ENCODE results near the gene LUZP2. TPM values are rescaled to one million over a fixed set of nuclear protein-coding genes. Genes with fewer than 3 reads are reported as not detected.

LUZP2 gene
- total RNA-seq, 1 experiment from 2014 or later: 3.8 TPM

DNA sequence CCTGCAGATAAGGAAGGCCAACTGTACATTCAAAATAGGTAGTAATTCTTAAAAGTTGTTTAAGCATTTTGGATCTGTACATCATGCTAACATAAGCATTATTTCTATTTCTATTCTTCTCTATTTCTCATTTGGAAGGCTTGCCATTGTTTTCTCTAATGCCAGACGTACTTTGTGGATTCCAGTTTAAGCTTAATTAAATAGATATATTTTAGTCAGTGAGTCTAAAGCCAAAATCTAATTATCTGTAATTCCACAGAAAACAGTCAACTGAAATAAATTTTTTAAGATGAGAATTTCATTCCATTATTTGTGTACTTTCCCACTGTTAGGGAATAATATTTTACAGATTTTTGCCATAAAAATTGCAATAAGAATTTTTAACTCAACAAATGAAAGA lies 123.0 kb downstream of the LUZP2 start:
- no peaks in the 10 kb centered on the region for H3K36me3 Mint-ChIP-seq
- H3K4me1 Mint-ChIP-seq: peaks cover 10% of the 10 kb centered on the region
- no peaks in the 10 kb centered on the region for H3K9me3 Mint-ChIP-seq
- no peak overlapping the region for H3K27ac Mint-ChIP-seq
- no peaks in the 10 kb centered on the region for H3K27me3 Mint-ChIP-seq (ENCODE audit: low read depth)
- ATAC-seq (no peak), DNase-seq (ENCODE audit: low spot score) (no peak)
- POLR2A ChIA-PET: no interaction called here
- CTCF ChIA-PET: no interaction called here
- TF ChIP-seq, protein P1, sequence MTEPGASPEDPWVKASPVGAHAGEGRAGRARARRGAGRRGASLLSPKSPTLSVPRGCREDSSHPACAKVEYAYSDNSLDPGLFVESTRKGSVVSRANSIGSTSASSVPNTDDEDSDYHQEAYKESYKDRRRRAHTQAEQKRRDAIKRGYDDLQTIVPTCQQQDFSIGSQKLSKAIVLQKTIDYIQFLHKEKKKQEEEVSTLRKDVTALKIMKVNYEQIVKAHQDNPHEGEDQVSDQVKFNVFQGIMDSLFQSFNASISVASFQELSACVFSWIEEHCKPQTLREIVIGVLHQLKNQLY (CRISPR knock-in tag; IDR thresholded peaks at IDR 0.05): no peak
- TF ChIP-seq IRF2 (CRISPR knock-in tag; IDR thresholded peaks at IDR 0.05; ENCODE audit: borderline replicate concordance, low read depth) (no peak), JAZF1 (CRISPR knock-in tag; IDR thresholded peaks at IDR 0.05) (no peak), ZNF232 (CRISPR knock-in tag; IDR thresholded peaks at IDR 0.05) (no peak), RORB (CRISPR knock-in tag; IDR thresholded peaks at IDR 0.05) (no peak), FOXJ3 (CRISPR knock-in tag; IDR thresholded peaks at IDR 0.05; ENCODE audit: borderline replicate concordance) (no peak), MXD4 (CRISPR knock-in tag; IDR thresholded peaks at IDR 0.05; ENCODE audit: borderline replicate concordance) (no peak), ATF2 (CRISPR knock-in tag; IDR thresholded peaks at IDR 0.05; ENCODE audit: borderline replicate concordance, low read depth) (no peak), AR (CRISPR knock-in tag; IDR thresholded peaks at IDR 0.05) (no peak)
- no peak overlapping the region for H3K4me3 Mint-ChIP-seq

- ChIA-PET POLR2A (no interaction called here), CTCF (no interaction called here)
- no peak for DNase-seq (ENCODE audit: low spot score)
- Mint-ChIP-seq H3K27me3 (ENCODE audit: low read depth) (no peaks in the 10 kb centered on the region), H3K27ac (peak overlapping the region; percentile 85; the same call in 1 of the 2 replicates), H3K36me3 (no peaks in the 10 kb centered on the region), H3K4me1 (peaks cover 10% of the 10 kb centered on the region), H3K4me3 (no peak overlapping the region), H3K9me3 (no peaks in the 10 kb centered on the region)
- ATAC-seq: peak; percentile 63
- TF ChIP-seq CREM (CRISPR knock-in tag; IDR thresholded peaks at IDR 0.05) (no peak), ELF4 (CRISPR knock-in tag; IDR thresholded peaks at IDR 0.05; ENCODE audit: low read depth) (no peak), ZNF416 (CRISPR knock-in tag; IDR thresholded peaks at IDR 0.05) (no peak), ZNF396 (CRISPR knock-in tag; IDR thresholded peaks at IDR 0.05; ENCODE audit: borderline replicate concordance) (no peak), ZBTB21 (CRISPR knock-in tag; IDR thresholded peaks at IDR 0.05; ENCODE audit: borderline replicate concordance) (no peak), FOXK1 (CRISPR knock-in tag; IDR thresholded peaks at IDR 0.05) (no peak), SOX15 (CRISPR knock-in tag; IDR thresholded peaks at IDR 0.05) (no peak), TP53 (CRISPR knock-in tag; IDR thresholded peaks at IDR 0.05) (no peak), JUN (CRISPR knock-in tag; IDR thresholded peaks at IDR 0.05) (no peak), OVOL2 (CRISPR knock-in tag; IDR thresholded peaks at IDR 0.05; ENCODE audit: borderline replicate concordance) (no peak), NFYB (CRISPR knock-in tag; conservative IDR thresholded peaks at IDR 0.05; ENCODE audit: low read depth) (no peak), GABPB1 (CRISPR knock-in tag; IDR thresholded peaks at IDR 0.05) (no peak), EMX1 (CRISPR knock-in tag; IDR thresholded peaks at IDR 0.05) (no peak), ZNF121 (CRISPR knock-in tag; IDR thresholded peaks at IDR 0.05) (no peak)
- TF ChIP-seq, protein P2, sequence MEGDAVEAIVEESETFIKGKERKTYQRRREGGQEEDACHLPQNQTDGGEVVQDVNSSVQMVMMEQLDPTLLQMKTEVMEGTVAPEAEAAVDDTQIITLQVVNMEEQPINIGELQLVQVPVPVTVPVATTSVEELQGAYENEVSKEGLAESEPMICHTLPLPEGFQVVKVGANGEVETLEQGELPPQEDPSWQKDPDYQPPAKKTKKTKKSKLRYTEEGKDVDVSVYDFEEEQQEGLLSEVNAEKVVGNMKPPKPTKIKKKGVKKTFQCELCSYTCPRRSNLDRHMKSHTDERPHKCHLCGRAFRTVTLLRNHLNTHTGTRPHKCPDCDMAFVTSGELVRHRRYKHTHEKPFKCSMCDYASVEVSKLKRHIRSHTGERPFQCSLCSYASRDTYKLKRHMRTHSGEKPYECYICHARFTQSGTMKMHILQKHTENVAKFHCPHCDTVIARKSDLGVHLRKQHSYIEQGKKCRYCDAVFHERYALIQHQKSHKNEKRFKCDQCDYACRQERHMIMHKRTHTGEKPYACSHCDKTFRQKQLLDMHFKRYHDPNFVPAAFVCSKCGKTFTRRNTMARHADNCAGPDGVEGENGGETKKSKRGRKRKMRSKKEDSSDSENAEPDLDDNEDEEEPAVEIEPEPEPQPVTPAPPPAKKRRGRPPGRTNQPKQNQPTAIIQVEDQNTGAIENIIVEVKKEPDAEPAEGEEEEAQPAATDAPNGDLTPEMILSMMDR (IDR thresholded peaks at IDR 0.05): no peak
- TF ChIP-seq, protein P3, sequence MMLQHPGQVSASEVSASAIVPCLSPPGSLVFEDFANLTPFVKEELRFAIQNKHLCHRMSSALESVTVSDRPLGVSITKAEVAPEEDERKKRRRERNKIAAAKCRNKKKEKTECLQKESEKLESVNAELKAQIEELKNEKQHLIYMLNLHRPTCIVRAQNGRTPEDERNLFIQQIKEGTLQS (CRISPR knock-in tag; conservative IDR thresholded peaks at IDR 0.05): no peak
- TF ChIP-seq, protein P4, sequence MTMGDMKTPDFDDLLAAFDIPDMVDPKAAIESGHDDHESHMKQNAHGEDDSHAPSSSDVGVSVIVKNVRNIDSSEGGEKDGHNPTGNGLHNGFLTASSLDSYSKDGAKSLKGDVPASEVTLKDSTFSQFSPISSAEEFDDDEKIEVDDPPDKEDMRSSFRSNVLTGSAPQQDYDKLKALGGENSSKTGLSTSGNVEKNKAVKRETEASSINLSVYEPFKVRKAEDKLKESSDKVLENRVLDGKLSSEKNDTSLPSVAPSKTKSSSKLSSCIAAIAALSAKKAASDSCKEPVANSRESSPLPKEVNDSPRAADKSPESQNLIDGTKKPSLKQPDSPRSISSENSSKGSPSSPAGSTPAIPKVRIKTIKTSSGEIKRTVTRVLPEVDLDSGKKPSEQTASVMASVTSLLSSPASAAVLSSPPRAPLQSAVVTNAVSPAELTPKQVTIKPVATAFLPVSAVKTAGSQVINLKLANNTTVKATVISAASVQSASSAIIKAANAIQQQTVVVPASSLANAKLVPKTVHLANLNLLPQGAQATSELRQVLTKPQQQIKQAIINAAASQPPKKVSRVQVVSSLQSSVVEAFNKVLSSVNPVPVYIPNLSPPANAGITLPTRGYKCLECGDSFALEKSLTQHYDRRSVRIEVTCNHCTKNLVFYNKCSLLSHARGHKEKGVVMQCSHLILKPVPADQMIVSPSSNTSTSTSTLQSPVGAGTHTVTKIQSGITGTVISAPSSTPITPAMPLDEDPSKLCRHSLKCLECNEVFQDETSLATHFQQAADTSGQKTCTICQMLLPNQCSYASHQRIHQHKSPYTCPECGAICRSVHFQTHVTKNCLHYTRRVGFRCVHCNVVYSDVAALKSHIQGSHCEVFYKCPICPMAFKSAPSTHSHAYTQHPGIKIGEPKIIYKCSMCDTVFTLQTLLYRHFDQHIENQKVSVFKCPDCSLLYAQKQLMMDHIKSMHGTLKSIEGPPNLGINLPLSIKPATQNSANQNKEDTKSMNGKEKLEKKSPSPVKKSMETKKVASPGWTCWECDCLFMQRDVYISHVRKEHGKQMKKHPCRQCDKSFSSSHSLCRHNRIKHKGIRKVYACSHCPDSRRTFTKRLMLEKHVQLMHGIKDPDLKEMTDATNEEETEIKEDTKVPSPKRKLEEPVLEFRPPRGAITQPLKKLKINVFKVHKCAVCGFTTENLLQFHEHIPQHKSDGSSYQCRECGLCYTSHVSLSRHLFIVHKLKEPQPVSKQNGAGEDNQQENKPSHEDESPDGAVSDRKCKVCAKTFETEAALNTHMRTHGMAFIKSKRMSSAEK (CRISPR knock-in tag; IDR thresholded peaks at IDR 0.05; ENCODE audit: borderline replicate concordance): no peak
Observed at GRCh38 chr11:24622262-24622661, 125.4 kb downstream of the LUZP2 start.
